Nephron (organoid): Measurements from ENCODE around the gene KIF26B.

ENCODE experiments used
- H3K27ac Mint-ChIP-seq, 3 experiments: 2 replicates each; pipeline ENCODE4 v1.8.0; 2020; ENCODE audit warnings: mixed read lengths in 3 of 3, mild to moderate bottlenecking in 2 of 3, moderate library complexity in 1 of 3
- H3K27me3 Mint-ChIP-seq: 2 replicates; pipeline ENCODE4 v1.8.0; 2021; ENCODE audit warnings: low read depth, mild to moderate bottlenecking, moderate library complexity, mixed read lengths
- H3K36me3 Mint-ChIP-seq: 2 replicates; pipeline ENCODE4 v1.8.0; 2020; ENCODE audit warnings: low read depth, mixed read lengths
- H3K4me1 Mint-ChIP-seq: 2 replicates; pipeline ENCODE4 v1.8.0; 2020; ENCODE audit warnings: mixed read lengths
- H3K4me3 Mint-ChIP-seq, 3 experiments: 2 replicates each; pipeline ENCODE4 v1.8.0; 2020; ENCODE audit warnings: mild to moderate bottlenecking in 3 of 3, mixed read lengths in 3 of 3, moderate library complexity in 2 of 3
- H3K9me3 Mint-ChIP-seq: 2 replicates; pipeline ENCODE4 v1.8.0; 2020; ENCODE audit warnings: mixed read lengths
- CTCF ChIP-seq, 3 experiments: fragments of 200-600 bp; sonication (generic); IDR thresholded peaks; one replicate each; pipeline ENCODE4 v1.5.0; 2021; ENCODE audit warnings: antibody characterized with exemption in 3 of 3; ENCODE audit not compliant: unreplicated experiment in 3 of 3

Gene KIF26B

GRCh38 chr1:245168906-245169305 is 14.1 kb downstream of the KIF26B start:
- H3K27me3 Mint-ChIP-seq = peaks cover 11% of the 10 kb centered on the region
- peaks cover 19% of the 10 kb centered on the region for H3K4me1 Mint-ChIP-seq
- H3K27ac Mint-ChIP-seq = peak overlapping the region in 2 of 3 experiments; percentile 30 to 45
- H3K9me3 Mint-ChIP-seq = peaks cover 3% of the 10 kb centered on the region
- no peak for TF ChIP-seq CTCF (IDR thresholded peaks at IDR 0.05; ENCODE audit: unreplicated experiment in 3 of 3)
- H3K4me3 Mint-ChIP-seq = peak overlapping the region in 1 of 3 experiments; percentile 18
- H3K36me3 Mint-ChIP-seq = peaks cover 52% of the 10 kb centered on the region

- H3K27me3 Mint-ChIP-seq = peaks cover 11% of the 10 kb centered on the region
- no peak for TF ChIP-seq CTCF (IDR thresholded peaks at IDR 0.05; ENCODE audit: unreplicated experiment in 3 of 3)
- H3K27ac Mint-ChIP-seq = peak overlapping the region in 1 of 3 experiments; percentile 29
- peaks cover 50% of the 10 kb centered on the region for H3K36me3 Mint-ChIP-seq
- peaks cover 3% of the 10 kb centered on the region for H3K9me3 Mint-ChIP-seq
- peaks cover 22% of the 10 kb centered on the region for H3K4me1 Mint-ChIP-seq
- H3K4me3 Mint-ChIP-seq = peak overlapping the region in 1 of 3 experiments; percentile 18
Observed at GRCh38 chr1:245169376-245169775, 14.6 kb downstream of the KIF26B start.

- no peak overlapping the region for H3K4me3 Mint-ChIP-seq
- peaks cover 14% of the 10 kb centered on the region for H3K27me3 Mint-ChIP-seq
- peaks cover 3% of the 10 kb centered on the region for H3K9me3 Mint-ChIP-seq
Observed at GRCh38 chr1:245172026-245172425, 17.2 kb downstream of the KIF26B start.

GRCh38 chr1:245172829-245173228 is 18.0 kb downstream of the KIF26B start:
- H3K27me3 Mint-ChIP-seq = peaks cover 19% of the 10 kb centered on the region
- H3K4me3 Mint-ChIP-seq = no peak overlapping the region
- H3K27ac Mint-ChIP-seq = no peak overlapping the region
- no peak for TF ChIP-seq CTCF (IDR thresholded peaks at IDR 0.05; ENCODE audit: unreplicated experiment in 3 of 3)
- H3K4me1 Mint-ChIP-seq = peaks cover 14% of the 10 kb centered on the region
- H3K9me3 Mint-ChIP-seq = peaks cover 3% of the 10 kb centered on the region
- peaks cover 33% of the 10 kb centered on the region for H3K36me3 Mint-ChIP-seq

More at GRCh38 chr1:245172026-245172425, 17.2 kb downstream of the KIF26B start:
- Mint-ChIP-seq H3K4me1 (peaks cover 7% of the 10 kb centered on the region), H3K36me3 (peaks cover 33% of the 10 kb centered on the region), H3K27ac (no peak overlapping the region)
- no peak for TF ChIP-seq CTCF (IDR thresholded peaks at IDR 0.05; ENCODE audit: unreplicated experiment in 3 of 3)

- H3K4me3 Mint-ChIP-seq = peak overlapping the region; percentile 44 to 56 (median 52)
Observed at GRCh38 chr1:245173446-245174211, 18.8 kb downstream of the KIF26B start.

More at GRCh38 chr1:245173446-245174211, 18.8 kb downstream of the KIF26B start:
- Mint-ChIP-seq H3K4me1 (peaks cover 14% of the 10 kb centered on the region), H3K27me3 (peaks cover 17% of the 10 kb centered on the region), H3K36me3 (peaks cover 33% of the 10 kb centered on the region), H3K27ac (peak overlapping the region in 2 of 3 experiments; percentile 21 to 26), H3K9me3 (peaks cover 3% of the 10 kb centered on the region)
- TF ChIP-seq CTCF (IDR thresholded peaks at IDR 0.05; ENCODE audit: unreplicated experiment in 3 of 3) = no peak
